Measurements from ENCODE around the gene RBMS3. TPM values are rescaled to one million over a fixed set of nuclear protein-coding genes. Genes with fewer than 3 reads are reported as not detected.

RBMS3 gene
- total and polyA plus RNA-seq, 2 of the 13 experiments (the other 11 are each of a cell fraction or from before 2014, with no cell fraction given) = not detected

DNA sequence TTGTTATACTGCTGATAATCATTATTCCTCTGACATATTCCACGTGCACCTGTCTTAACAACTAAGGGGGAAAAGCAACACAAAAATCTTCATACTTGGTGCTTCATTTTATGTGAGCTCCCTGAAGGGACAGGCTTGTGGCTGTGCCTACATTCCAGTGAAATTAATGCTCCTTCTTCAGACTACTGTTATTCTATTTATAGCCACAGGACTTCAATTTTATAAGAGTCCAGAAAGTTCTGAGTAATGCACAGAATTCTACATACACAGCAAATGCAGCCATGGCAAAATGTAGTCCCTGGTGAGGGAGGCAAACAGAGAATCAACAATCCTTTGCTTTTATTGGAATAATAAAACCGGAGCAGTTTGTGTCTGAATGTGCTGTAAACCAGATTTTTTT lies 417.1 kb downstream of the RBMS3 start:
- Histone ChIP-seq H2AFZ (ENCODE audit: low read length) (no peak overlapping the region), H3K9ac (ENCODE audit: insufficient read depth, low read depth, low read length) (no peak overlapping the region), H3K4me2 (ENCODE audit: low read depth, low read length) (no peak overlapping the region), H4K20me1 (ENCODE audit: insufficient read depth, low read length) (no peaks in the 10 kb centered on the region), H3K27me3 (ENCODE audit: control insufficient read depth in 1 of 2, insufficient read depth in 2 of 2, low read length in 2 of 2) (no peaks in the 10 kb centered on the region), H3K4me1 (ENCODE audit: insufficient read depth, low read length) (no peaks in the 10 kb centered on the region), H3K27ac (ENCODE audit: extremely low read length, insufficient read depth, low read length) (no peak overlapping the region), H3K36me3 (replicated peaks in 1 of 2; ENCODE audit: control insufficient read depth in 1 of 2, insufficient read depth in 2 of 2, low read length in 2 of 2) (no peaks in the 10 kb centered on the region), H3K4me3 (replicated peaks in 1 of 3; ENCODE audit: insufficient read depth in 1 of 3, low read depth in 2 of 3, low read length in 3 of 3) (no peak overlapping the region), H3K79me2 (ENCODE audit: insufficient read depth, low read length) (no peaks in the 10 kb centered on the region), H3K9me3 (ENCODE audit: low read length) (no peaks in the 10 kb centered on the region)
- FAIRE-seq (no peak), DNase-seq (ENCODE audit: low spot score) (no peak), ATAC-seq (no peak)
- no peak for TF ChIP-seq ZNF296 (CRISPR knock-in tag; conservative IDR thresholded peaks at IDR 0.05)
- no TSS peak for BruUV-seq (replicated peaks)
- intact Hi-C loops (cut with micrococcal nuclease; ENCODE audit: unreplicated experiment) = no loop called here
- ChIA-PET CTCF (ENCODE audit: low intra/inter-chr PET ratio, low total read pairs) (no interaction called here), POLR2A (no interaction called here)
- in situ Hi-C loops (cut with HindIII; ENCODE audit: extremely low pct_ligation_motif_present, low pct_unique_long_range_greater_than_20kb) = no loop called here
- 0% methylated on average over 2 of the region's 2 CpGs for WGBS (ENCODE audit: low lambda C conversion rate)

DNA sequence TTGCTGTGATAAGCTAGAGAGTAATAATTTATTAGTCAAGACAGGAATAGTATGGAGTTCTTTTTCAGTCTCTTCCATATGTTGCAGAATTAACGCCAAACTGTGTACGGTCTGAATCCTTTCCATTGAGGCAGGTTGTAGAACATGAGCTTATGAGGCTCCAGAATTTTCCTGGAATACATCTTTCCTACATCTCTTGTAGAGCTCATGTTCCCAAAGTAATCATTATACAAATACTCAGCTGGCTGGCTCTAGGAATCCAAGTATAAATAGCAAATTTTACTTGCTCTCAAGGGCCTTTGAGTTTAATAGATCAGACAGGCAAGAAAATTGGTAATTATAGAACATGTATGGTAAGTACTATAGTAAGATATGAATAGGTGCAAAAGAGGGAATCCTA lies 419.4 kb downstream of the RBMS3 start:
- Histone ChIP-seq H3K9ac (ENCODE audit: insufficient read depth, low read depth, low read length) (no peak overlapping the region), H3K36me3 (replicated peaks in 1 of 2; ENCODE audit: control insufficient read depth in 1 of 2, insufficient read depth in 2 of 2, low read length in 2 of 2) (no peaks in the 10 kb centered on the region), H4K20me1 (ENCODE audit: insufficient read depth, low read length) (no peaks in the 10 kb centered on the region), H3K27me3 (ENCODE audit: control insufficient read depth in 1 of 2, insufficient read depth in 2 of 2, low read length in 2 of 2) (no peaks in the 10 kb centered on the region), H3K4me1 (ENCODE audit: insufficient read depth, low read length) (no peaks in the 10 kb centered on the region), H3K79me2 (ENCODE audit: insufficient read depth, low read length) (no peaks in the 10 kb centered on the region), H3K9me3 (ENCODE audit: low read length) (no peaks in the 10 kb centered on the region), H3K4me2 (ENCODE audit: low read depth, low read length) (no peak overlapping the region), H3K4me3 (replicated peaks in 1 of 3; ENCODE audit: insufficient read depth in 1 of 3, low read depth in 2 of 3, low read length in 3 of 3) (no peak overlapping the region), H2AFZ (ENCODE audit: low read length) (no peak overlapping the region), H3K27ac (ENCODE audit: extremely low read length, insufficient read depth, low read length) (no peak overlapping the region)
- intact Hi-C loops (cut with micrococcal nuclease; ENCODE audit: unreplicated experiment) = no loop called here
- DNase-seq (ENCODE audit: low spot score) (no peak), ATAC-seq (no peak), FAIRE-seq (no peak)
- POLR2A ChIA-PET = no interaction called here
- WGBS (ENCODE audit: low lambda C conversion rate) = 47% methylated on average over 2 of the region's 2 CpGs
- CTCF ChIA-PET (ENCODE audit: low intra/inter-chr PET ratio, low total read pairs) = no interaction called here
- no TSS peak for BruUV-seq (replicated peaks)
- in situ Hi-C loops (cut with HindIII; ENCODE audit: extremely low pct_ligation_motif_present, low pct_unique_long_range_greater_than_20kb) = no loop called here
- TF ChIP-seq, protein P1, sequence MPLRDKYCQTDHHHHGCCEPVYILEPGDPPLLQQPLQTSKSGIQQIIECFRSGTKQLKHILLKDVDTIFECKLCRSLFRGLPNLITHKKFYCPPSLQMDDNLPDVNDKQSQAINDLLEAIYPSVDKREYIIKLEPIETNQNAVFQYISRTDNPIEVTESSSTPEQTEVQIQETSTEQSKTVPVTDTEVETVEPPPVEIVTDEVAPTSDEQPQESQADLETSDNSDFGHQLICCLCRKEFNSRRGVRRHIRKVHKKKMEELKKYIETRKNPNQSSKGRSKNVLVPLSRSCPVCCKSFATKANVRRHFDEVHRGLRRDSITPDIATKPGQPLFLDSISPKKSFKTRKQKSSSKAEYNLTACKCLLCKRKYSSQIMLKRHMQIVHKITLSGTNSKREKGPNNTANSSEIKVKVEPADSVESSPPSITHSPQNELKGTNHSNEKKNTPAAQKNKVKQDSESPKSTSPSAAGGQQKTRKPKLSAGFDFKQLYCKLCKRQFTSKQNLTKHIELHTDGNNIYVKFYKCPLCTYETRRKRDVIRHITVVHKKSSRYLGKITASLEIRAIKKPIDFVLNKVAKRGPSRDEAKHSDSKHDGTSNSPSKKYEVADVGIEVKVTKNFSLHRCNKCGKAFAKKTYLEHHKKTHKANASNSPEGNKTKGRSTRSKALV (CRISPR knock-in tag; IDR thresholded peaks at IDR 0.05) = no peak
- TF ChIP-seq RORA (CRISPR knock-in tag; IDR thresholded peaks at IDR 0.05) (no peak), NR3C1 (CRISPR knock-in tag; IDR thresholded peaks at IDR 0.05) (no peak), MTA3 (CRISPR knock-in tag; IDR thresholded peaks at IDR 0.05) (no peak)
- TF ChIP-seq, protein P2, sequence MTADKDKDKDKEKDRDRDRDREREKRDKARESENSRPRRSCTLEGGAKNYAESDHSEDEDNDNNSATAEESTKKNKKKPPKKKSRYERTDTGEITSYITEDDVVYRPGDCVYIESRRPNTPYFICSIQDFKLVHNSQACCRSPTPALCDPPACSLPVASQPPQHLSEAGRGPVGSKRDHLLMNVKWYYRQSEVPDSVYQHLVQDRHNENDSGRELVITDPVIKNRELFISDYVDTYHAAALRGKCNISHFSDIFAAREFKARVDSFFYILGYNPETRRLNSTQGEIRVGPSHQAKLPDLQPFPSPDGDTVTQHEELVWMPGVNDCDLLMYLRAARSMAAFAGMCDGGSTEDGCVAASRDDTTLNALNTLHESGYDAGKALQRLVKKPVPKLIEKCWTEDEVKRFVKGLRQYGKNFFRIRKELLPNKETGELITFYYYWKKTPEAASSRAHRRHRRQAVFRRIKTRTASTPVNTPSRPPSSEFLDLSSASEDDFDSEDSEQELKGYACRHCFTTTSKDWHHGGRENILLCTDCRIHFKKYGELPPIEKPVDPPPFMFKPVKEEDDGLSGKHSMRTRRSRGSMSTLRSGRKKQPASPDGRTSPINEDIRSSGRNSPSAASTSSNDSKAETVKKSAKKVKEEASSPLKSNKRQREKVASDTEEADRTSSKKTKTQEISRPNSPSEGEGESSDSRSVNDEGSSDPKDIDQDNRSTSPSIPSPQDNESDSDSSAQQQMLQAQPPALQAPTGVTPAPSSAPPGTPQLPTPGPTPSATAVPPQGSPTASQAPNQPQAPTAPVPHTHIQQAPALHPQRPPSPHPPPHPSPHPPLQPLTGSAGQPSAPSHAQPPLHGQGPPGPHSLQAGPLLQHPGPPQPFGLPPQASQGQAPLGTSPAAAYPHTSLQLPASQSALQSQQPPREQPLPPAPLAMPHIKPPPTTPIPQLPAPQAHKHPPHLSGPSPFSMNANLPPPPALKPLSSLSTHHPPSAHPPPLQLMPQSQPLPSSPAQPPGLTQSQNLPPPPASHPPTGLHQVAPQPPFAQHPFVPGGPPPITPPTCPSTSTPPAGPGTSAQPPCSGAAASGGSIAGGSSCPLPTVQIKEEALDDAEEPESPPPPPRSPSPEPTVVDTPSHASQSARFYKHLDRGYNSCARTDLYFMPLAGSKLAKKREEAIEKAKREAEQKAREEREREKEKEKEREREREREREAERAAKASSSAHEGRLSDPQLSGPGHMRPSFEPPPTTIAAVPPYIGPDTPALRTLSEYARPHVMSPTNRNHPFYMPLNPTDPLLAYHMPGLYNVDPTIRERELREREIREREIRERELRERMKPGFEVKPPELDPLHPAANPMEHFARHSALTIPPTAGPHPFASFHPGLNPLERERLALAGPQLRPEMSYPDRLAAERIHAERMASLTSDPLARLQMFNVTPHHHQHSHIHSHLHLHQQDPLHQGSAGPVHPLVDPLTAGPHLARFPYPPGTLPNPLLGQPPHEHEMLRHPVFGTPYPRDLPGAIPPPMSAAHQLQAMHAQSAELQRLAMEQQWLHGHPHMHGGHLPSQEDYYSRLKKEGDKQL (CRISPR knock-in tag; IDR thresholded peaks at IDR 0.05; ENCODE audit: low read depth) = no peak
- TF ChIP-seq, protein P3, sequence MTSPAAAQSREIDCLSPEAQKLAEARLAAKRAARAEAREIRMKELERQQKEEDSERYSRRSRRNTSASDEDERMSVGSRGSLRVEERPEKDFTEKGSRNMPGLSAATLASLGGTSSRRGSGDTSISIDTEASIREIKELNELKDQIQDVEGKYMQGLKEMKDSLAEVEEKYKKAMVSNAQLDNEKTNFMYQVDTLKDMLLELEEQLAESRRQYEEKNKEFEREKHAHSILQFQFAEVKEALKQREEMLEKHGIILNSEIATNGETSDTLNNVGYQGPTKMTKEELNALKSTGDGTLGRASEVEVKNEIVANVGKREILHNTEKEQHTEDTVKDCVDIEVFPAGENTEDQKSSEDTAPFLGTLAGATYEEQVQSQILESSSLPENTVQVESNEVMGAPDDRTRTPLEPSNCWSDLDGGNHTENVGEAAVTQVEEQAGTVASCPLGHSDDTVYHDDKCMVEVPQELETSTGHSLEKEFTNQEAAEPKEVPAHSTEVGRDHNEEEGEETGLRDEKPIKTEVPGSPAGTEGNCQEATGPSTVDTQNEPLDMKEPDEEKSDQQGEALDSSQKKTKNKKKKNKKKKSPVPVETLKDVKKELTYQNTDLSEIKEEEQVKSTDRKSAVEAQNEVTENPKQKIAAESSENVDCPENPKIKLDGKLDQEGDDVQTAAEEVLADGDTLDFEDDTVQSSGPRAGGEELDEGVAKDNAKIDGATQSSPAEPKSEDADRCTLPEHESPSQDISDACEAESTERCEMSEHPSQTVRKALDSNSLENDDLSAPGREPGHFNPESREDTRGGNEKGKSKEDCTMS (CRISPR knock-in tag; conservative IDR thresholded peaks at IDR 0.05) = no peak
